Breast epithelium (tissue), 4 donors: ENCODE measurements around the gene TREML2. TPM values are rescaled to one million over a fixed set of nuclear protein-coding genes. Genes with fewer than 3 reads are reported as not detected.

Source experiments
- DNase-seq, 2 donors: peaks; one replicate each; pipeline ENCODE4 v3.0.0-alpha.2; 2019; ENCODE audit warnings: low spot score in 2 of 2
- H3K27ac ChIP-seq, 2 donors: fragments of 200-600 bp; sonication (generic) in 1 of 2; one replicate each; pipeline ENCODE4 v1.5.1; 2016 to 2019; ENCODE audit warnings: mild to moderate bottlenecking in 1 of 2
- H3K27me3 ChIP-seq, 2 donors: fragments of 200-600 bp; sonication (generic) in 1 of 2; one replicate each; pipeline versions ENCODE4 v1.5.1 to v1.6.0; 2017 to 2019; ENCODE audit warnings: control low read depth in 1 of 2, mild to moderate bottlenecking in 1 of 2
- H3K36me3 ChIP-seq: fragments of 200-600 bp; one replicate; pipeline ENCODE4 v1.5.1; 2019
- H3K4me1 ChIP-seq, 2 donors: fragments of 200-600 bp; sonication (generic); one replicate each; pipeline ENCODE4 v1.5.1; 2016 to 2019; ENCODE audit warnings: control low read depth in 1 of 2
- H3K4me3 ChIP-seq, 3 donors: fragments of 200-600 bp; sonication (generic); 1 replicate in 2 of 3; 2 replicates in 1 of 3; pipeline ENCODE4 v1.5.1; 2016 to 2019; ENCODE audit warnings: mild to moderate bottlenecking in 3 of 3, moderate library complexity in 2 of 3
- H3K9me3 ChIP-seq, 2 donors: fragments of 200-600 bp; sonication (generic) in 1 of 2; one replicate each; pipeline ENCODE4 v1.5.1; 2016 to 2019; ENCODE audit warnings: control low read depth in 1 of 2
- POLR2A ChIP-seq: fragments of 450-650 bp; IDR thresholded peaks from one replicate; pipeline ENCODE4 v1.6.1; 2016; ENCODE audit warnings: antibody characterized with exemption, mild to moderate bottlenecking, moderate library complexity
- POLR2AphosphoS5 ChIP-seq, 3 donors: sonication (generic); formaldehyde crosslinking; IDR thresholded peaks; one replicate each; pipeline ENCODE4 v1.6.1; 2017; ENCODE audit warnings: antibody characterized with exemption in 3 of 3
- intact Hi-C: fragments of 100-400 bp; cut with DNase I; formaldehyde crosslinking; loops from one replicate; pipeline ENCODE4 v1.15.1; 2023; ENCODE audit warnings: low total_unique reads
- total RNA-seq, 3 donors: library from RNA; depleted of rRNA; stranded (reverse); fragments of >200 nt; gene quantifications; one replicate each; pipeline ENCODE4 v1.1.0, GENCODE V29; 2016
- TF ChIP-seq, protein P1 (sequence below), 3 donors: fragments of 450-650 bp; IDR thresholded peaks; one replicate each; pipeline ENCODE4 v1.5.1; 2016 to 2017; ENCODE audit warnings: antibody characterized with exemption in 3 of 3, mild to moderate bottlenecking in 3 of 3, moderate library complexity in 3 of 3

The TREML2 gene
- total RNA-seq, 3 donors from 2014 or later: under 0.01 to 0.15 TPM; not detected in 1

DNA sequence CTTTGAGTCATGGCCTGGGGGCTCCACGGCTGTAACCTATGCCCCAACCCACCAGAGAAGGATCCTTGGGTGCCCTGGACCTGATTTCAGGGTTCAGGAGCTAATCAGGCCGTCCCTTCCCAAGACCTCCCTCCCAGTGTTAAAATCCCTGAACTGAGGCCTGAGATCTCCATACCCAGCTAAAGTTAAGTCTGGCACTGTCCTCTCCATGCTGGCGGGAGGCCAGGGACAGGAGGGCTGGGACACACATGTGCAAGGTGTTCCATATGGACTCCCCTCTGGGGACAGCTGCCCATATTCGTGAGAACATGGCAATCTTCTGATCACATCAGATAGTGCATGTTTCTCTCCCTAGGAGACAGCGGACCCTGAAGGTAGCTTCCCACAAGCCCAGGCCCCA, 15.7 kb upstream of the TREML2 start:
- DNase-seq: no peak
- TF ChIP-seq, protein P1, sequence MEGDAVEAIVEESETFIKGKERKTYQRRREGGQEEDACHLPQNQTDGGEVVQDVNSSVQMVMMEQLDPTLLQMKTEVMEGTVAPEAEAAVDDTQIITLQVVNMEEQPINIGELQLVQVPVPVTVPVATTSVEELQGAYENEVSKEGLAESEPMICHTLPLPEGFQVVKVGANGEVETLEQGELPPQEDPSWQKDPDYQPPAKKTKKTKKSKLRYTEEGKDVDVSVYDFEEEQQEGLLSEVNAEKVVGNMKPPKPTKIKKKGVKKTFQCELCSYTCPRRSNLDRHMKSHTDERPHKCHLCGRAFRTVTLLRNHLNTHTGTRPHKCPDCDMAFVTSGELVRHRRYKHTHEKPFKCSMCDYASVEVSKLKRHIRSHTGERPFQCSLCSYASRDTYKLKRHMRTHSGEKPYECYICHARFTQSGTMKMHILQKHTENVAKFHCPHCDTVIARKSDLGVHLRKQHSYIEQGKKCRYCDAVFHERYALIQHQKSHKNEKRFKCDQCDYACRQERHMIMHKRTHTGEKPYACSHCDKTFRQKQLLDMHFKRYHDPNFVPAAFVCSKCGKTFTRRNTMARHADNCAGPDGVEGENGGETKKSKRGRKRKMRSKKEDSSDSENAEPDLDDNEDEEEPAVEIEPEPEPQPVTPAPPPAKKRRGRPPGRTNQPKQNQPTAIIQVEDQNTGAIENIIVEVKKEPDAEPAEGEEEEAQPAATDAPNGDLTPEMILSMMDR (IDR thresholded peaks at IDR 0.05): no peak
- TF ChIP-seq POLR2A: no peak
- no peak for TF ChIP-seq POLR2AphosphoS5 (IDR thresholded peaks at IDR 0.05)
- Histone ChIP-seq H3K9me3 (peaks cover 3 to 13% of the 10 kb centered on the region in 2 donors), H3K4me1 (no peaks in the 10 kb centered on the region), H3K27me3 (no peaks in the 10 kb centered on the region), H3K27ac (no peak overlapping the region), H3K36me3 (no peaks in the 10 kb centered on the region), H3K4me3 (no peak overlapping the region)
- intact Hi-C loops: no loop called here

DNA sequence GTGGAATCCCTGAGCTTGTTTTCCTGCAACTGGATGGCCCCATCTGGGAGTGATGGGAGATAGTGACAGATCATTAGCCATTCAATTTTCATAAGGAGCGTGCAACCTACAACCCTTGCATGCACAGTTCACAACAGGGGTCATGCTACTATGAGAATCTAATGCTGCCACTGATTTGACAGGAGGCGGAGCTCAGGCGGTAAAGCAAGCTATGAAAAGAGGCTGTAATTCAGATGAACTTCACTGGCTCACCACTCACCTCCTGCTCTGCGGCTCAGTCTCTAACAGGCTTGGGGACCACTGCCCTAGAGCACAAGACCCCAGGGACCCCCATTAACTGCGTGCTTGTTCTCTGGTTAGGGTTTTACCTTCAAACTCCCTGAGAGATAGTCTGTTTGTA, 14.8 kb upstream of the TREML2 start:
- Histone ChIP-seq H3K4me3 (no peak overlapping the region), H3K36me3 (no peaks in the 10 kb centered on the region), H3K27me3 (no peaks in the 10 kb centered on the region), H3K4me1 (no peaks in the 10 kb centered on the region), H3K9me3 (peaks cover 3 to 13% of the 10 kb centered on the region in 2 donors), H3K27ac (no peak overlapping the region)
- no peak for DNase-seq
- intact Hi-C loops: no loop called here
- TF ChIP-seq POLR2A (no peak), POLR2AphosphoS5 (IDR thresholded peaks at IDR 0.05) (no peak)
- TF ChIP-seq, protein P1 (IDR thresholded peaks at IDR 0.05): no peak

DNA sequence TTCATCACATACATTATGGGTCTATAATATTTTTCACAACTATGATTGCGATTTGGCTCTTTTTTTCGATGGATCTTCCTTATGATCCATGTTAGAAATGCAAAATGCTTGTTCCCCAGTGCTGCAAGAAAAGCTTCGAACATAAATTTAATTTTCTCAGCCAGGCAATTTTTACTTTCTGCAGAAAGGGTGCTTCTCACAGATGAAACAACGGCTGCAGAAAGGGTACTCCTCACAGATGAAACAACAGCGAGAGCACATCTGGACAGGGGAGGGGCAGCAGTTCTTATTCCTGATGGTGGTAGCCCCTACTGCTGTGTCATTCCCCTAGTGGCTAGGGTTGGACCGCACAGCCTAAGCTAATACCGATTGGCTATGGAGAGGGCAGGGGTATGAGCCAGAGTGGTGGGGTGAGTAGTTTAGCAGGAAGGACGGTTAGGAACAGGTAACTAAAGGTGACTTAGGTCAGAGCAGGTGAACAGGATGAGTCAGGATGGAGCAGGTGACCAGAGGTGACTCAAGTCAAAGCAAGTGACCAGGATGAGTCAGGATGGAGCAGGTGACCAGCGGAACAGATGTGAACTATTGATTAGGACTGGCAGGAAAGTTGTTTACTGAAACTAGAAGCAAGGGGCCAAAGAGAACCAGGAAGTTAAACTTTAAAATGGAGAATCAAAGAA, 13.8 kb upstream of the TREML2 start:
- Histone ChIP-seq H3K27me3 (no peaks in the 10 kb centered on the region), H3K36me3 (no peaks in the 10 kb centered on the region), H3K9me3 (peaks cover 3 to 9% of the 10 kb centered on the region in 2 donors), H3K4me3 (no peak overlapping the region), H3K27ac (no peak overlapping the region), H3K4me1 (no peaks in the 10 kb centered on the region)
- intact Hi-C loops: no loop called here
- TF ChIP-seq POLR2A (no peak), POLR2AphosphoS5 (IDR thresholded peaks at IDR 0.05) (no peak)
- TF ChIP-seq, protein P1 (IDR thresholded peaks at IDR 0.05): no peak
- DNase-seq: no peak

DNA sequence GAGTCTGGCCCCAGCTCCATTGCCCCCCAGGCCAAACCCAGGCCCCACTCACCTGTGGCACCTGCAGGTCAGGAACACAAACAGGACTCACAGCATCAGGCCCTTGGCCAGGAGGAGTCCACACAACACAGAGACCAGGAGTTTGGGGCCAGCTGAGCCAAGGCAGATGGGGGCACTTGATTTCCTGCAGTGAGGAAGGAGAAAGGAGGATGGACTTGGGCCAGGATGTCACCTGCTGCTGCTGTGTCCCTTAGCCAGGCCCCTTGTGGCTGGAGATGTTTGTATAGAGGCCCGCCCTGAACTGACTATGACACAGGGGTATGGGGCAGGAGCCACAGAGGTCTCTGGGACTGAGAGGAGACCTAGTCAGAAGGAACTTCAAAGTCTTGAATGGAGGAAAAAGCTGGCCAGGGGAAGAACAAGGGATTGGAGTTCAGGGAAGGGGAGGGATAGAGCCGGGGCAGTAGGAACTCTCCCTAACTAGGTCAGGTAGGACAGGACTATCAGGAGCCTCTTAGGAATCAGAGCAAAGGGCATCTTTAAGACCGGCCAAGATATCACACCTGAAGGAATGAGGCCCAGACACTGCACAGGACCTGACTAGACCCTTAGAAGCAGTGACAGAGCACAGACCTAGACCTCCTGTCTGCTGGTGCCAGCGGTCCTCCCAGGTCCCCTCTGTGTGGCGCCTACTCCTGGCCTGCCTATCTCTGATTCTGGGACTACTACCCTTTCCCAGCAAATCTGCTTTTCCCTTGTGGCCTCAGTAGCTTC, 8.8 kb upstream of the TREML2 start:
- H3K36me3 ChIP-seq: no peaks in the 10 kb centered on the region
- no peak overlapping the region for H3K27ac ChIP-seq
- DNase-seq: no peak
- H3K4me1 ChIP-seq: no peaks in the 10 kb centered on the region
- H3K4me3 ChIP-seq: no peak overlapping the region
- H3K9me3 ChIP-seq: peaks cover 3 to 8% of the 10 kb centered on the region in 2 donors
- no peaks in the 10 kb centered on the region for H3K27me3 ChIP-seq
- TF ChIP-seq POLR2AphosphoS5 (IDR thresholded peaks at IDR 0.05) (no peak), POLR2A (no peak)
- TF ChIP-seq, protein P1 (IDR thresholded peaks at IDR 0.05): no peak
- intact Hi-C loops: no loop called here

DNA sequence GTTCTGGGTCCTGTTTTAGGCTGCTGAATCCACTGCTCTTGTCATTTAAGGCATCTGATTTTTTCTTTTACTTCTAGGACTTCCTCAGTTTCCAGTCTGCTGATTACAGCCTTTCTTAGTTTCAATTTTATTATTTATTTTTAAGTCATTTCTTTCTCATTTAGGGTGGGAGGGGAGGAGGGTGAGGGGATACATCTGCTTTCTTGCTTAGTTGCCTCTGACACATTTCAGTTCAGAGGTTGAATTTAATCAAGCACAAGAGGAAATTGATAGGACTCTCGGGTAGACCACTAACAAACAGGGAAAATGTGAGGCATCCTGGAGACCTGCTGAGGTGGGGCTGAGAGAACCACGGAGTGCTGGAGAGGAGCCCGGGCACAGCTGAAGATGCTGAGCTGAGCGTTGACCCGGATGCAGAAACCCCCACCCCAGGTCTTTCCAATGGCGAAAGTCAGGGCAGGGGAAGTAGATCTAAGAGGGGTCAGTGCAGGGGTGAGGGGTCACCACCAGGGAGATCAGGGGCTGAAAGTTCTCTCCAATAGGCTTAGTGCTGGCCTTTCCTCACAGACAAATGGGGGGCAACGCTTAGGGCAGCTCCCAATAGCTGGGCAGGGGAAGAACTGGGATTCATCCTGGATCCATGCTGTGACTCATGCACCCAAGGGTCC, 7.6 kb upstream of the TREML2 start:
- TF ChIP-seq POLR2A (no peak), POLR2AphosphoS5 (IDR thresholded peaks at IDR 0.05) (no peak)
- TF ChIP-seq, protein P1 (IDR thresholded peaks at IDR 0.05): no peak
- Histone ChIP-seq H3K4me3 (no peak overlapping the region), H3K27me3 (no peaks in the 10 kb centered on the region), H3K4me1 (no peaks in the 10 kb centered on the region), H3K36me3 (no peaks in the 10 kb centered on the region), H3K9me3 (no peaks in the 10 kb centered on the region), H3K27ac (no peak overlapping the region)
- intact Hi-C loops: no loop called here
- DNase-seq: no peak
